ENCODE measurements around the gene GRIN2C.
"Not testable (repeated sequence)": the region's sequence is repeated elsewhere in the genome, so short reads cannot be mapped to it uniquely, and the experiment has no call there.

GRIN2C gene

DNA sequence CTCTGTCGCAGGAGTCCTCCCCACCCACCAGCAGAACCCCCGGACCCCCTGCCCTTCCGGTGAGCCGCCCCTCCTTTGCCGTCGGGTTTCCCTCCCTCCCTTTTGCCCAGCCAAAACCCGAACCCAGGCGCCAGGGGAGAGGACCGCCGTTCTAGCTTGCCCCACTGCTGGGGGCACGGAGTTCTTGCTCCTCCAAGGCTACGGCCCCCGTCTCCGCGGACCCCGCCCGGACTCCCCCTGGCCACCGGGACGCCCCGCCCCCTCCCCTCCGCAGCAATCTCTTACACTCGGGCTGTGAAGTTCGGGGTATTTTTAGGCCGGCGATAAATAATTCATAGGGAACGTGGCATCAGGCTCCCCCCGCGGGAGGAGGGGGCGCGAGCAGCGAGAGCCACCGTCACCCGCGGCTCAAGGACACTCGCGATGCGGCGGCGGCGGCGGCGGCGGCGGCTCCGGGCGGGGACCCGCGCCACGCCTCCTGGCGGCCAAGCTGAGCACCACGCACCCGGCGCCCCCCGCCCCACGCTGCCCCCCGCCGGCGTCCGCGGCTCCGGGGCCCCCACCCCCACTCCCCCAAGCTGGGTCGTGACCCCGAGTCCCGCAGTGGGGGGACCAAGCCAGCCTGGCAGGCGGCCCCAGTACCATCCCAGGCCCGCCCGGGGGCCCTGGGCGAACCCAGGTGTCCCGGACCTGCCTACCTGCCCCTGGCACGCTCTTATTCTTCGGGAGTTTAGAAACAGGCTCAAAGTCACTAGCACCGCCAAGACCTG, at the start of gene GRIN2C:
TSS of gene GRIN2C (minus strand) at position 427 of the 770 bp plus-strand sequence. CDS start 4,793 bp downstream, outside the sequence.
- no peak for DNase-seq

DNA sequence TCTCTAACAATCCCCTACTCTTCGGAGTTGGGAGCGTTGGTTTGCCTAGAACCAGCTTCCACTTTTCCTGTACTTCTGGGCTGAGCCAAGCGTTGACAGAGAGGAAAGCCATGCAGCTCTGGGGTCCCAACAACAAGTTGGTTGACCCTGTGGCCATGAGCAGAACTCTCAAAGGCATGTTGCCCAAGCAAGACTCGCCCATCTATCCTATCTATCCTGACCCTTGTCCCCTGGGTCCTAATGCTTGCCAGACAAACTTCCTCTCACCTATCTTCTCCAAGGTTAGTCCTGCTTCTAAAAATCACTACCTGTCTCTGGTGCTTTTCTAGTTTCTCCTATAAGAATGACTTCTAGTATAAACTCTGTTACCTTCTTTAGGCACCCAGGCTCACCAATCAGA, 49.4 kb upstream of the GRIN2C start:
- not testable (repeated sequence) for DNase-seq

DNA sequence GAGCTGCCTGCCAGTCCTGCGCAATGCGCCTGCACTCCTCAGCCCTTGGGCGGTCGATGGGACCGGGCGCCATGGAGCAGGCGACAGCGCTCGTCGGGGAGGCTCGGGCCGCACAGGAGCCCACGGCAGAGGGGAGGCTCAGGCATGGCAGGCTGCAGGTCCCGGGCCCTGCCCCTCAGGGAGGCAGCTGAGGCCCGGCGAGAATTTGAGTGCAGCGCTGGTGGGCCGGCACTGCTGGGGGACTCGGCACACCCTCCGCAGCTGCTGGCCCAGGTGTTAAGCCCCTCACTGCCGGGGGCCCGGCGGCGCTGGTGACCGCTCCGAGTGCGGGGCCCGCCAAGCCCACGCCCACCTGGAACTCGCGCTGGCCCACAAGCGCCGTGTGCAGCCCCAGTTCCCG, 47.3 kb upstream of the GRIN2C start:
- DNase-seq = no peak

DNA sequence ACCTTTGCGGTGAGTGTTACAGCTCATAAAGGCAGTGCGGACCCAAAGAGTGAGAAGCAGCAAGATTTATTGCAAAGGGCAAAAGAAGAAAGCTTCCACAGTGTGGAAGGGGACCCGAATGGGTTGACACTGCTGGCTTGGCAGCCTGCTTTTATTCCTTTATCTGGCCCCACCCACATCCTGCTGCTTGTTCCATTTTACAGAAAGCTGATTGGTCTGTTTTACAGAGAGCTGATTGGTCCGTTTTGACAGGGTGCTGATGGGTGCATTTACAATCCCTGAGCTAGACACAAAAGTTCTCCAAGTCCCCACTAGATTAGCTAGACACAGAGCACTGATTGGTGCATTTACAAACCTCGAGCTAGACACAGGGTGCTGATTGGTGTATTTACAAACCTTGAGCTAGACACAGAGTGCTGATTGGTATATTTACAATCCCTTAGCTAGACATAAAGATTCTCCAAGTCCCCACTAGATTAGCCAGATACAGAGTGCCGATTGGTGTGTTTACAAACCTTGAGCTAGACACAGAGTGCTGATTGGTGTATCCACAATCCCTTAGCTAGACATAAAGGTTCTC, 46.6 kb upstream of the GRIN2C start:
- not testable (repeated sequence) for DNase-seq

DNA sequence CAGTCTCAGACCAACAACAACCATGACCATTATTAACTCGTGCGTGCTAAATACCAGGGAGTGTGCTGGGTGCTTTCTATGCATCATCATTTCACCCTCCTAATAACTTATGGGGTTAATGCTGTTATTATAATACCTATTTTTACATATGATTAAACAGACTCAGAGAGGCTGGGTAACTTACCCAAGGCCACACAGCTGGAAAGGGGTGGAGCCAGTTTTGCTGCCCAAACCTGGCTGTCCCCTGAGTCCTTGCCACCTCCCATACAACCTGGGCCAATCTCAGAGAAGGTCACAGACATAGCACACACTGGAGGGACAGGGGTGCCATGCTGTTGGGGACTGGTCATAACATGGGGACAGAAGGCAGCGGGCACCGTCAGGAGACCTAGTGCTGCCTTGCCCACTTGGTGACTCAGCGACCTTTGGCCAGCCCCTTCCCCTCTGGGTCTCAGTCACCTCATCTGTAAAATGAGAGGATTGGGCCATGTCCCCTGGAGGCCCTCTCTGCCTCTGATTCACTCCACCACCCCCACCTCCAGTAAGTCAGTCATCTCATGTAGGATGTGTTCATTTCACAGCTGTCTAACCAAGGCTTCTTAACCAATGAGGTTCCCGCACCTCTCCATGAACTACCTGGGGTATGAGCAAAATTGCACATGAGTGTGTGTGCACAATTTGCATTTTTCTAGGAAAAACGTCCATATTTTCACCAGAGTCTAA, 45.2 kb upstream of the GRIN2C start:
- no peak for DNase-seq

DNA sequence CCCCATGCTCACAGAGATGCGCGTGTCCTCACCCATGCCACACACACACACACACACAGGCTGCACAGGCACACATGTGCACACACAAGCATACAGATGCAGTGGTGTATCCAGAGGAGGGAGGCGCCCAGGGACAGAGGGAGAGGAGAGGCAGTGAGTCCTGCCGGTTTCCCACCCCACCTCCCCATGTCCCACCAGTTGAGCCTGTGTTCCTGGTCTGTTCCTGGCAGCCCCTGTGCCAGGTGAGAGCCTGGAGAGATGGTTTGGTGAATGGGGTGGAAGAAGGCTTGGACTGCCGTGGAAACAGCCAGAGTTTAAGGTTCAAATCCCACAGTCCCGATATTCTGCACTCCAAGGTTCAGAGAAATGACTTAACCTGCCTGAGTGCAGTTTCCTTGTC, 44.0 kb upstream of the GRIN2C start:
- DNase-seq = no peak

DNA sequence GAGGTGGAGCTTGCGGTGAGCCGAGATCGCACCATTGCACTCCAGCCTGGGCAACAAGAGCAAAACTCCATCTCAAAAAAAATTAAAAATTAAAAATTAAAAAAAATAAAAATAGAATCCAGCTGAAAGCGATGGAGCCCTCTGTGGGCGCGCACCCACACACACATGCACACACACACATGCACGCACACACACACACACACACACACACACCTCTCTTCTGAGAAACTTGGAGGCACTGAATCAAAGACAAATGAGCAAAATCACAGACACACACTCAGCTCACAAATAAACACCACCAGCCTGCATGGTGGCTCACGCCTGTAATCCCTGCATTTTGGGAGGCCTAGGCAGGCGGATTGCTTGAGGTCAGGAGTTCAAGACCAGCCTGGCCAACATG, 43.3 kb upstream of the GRIN2C start:
- DNase-seq = no peak

DNA sequence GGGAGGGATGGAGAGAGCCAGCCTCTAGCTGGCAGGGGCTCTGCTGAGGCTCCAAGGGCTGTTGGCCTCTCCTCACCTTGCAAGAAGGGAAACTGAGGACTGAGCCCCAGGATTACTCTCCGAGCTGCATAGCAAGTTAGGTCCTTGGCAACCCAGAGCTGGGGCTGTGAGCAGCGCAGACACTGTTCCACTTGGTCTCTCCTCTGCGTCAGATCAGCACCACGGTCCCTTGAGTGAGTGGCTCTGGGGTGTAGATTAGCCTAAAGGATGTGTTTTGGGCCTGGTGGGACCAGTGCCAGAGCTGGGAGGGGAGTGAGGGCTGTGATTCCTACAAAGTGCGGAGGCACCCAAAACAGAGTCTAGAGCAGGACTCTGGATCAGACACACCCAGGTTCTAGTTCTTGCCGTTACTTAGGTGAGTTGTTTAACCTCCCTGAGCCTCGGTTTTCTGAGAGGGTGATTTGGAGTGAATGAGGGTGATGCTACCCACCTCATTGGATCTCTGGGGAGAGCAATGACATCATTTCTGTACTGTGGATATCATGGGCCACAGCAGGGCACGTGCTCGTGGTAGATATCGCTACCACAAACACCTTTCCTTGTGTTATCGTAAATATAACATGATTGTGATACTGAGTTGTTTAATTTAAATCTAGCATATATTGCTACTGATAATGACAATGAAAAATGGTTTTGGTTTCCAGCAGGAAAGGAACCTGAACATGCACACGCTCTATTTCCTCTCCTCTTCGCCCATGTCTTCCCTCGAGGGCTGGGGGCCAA, 41.9 kb upstream of the GRIN2C start:
- no peak for DNase-seq

DNA sequence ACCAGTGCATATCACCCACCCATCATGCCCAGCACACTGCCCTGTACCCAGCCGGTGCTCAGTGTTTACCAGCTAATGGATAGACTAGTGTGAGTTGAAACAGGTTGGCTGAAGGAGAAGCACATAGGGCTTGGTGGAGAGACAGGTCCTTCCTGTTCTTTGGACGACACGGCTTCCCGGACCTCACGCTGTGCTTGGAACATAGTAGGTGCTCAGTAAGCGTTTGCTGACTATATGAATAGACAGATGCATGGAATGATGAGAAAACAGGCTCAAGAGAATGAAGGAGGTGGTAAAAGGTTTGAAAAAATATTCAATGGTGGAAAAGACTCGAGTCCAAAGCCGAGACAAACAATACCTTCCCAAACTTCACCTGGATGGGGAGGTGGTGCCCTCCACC, 40.5 kb upstream of the GRIN2C start:
- no peak for DNase-seq

DNA sequence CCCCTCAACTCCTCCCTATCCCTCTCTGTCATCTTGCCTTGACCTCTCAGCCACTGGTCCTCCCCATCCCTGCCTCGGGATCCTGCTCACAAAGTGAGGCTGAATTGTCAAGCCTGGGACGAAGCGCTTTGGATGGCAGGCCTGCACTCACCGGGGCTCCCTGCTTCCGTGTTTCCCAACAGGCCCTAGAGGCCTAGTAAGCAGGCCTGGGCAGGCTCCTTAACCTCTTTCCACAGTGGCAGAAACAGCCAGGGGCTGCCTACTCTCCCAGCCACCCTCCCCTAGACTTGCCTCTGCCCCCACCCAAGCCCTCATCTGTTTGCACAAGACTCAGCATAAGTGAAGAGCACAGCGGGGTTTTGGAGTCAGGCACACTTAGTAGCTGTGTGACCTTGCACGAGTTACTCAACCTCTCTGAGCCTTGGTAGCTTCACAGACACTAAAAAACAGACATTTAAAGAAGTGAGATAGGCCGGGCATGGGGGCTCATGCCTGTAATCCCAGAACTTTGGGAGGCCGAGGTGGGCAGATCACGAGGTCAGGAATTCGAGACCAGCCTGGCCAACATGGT, 38.8 kb upstream of the GRIN2C start:
- no peak for DNase-seq

DNA sequence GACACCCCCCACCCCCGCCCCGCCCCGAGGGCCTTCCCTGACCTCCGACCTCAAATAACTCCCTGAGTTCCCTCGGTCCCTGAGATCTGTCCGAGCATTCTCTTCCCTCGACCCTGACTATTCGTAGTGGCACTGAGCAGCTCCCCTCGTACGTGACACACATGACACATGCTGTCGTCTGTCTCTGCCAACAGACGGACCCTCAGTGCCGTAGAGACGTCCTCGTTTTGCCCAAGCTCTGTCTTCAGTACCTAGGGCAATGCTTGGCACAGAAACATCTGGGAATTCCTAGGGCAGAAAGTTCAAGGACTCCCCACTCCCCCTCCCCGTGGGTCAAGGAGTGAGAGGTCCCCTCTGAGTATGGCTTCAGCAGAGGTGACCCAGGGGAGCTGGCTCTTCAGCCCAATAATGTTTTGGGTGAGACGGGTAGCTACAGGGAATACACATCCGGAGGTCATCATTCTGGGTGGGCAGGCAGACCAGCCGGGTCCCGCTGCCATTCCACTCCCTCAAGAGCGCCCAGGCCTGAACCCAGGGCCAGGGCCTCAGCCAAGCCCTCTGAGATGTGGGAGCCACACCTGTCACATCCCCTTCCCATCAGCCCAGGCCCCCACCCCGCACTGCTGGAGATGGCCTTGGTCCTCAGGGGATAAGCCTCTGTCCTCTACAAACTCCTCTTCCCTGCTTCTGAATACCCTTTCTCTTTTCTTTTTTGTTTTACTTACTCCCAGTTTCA, 34.4 kb upstream of the GRIN2C start:
- no peak for DNase-seq

DNA sequence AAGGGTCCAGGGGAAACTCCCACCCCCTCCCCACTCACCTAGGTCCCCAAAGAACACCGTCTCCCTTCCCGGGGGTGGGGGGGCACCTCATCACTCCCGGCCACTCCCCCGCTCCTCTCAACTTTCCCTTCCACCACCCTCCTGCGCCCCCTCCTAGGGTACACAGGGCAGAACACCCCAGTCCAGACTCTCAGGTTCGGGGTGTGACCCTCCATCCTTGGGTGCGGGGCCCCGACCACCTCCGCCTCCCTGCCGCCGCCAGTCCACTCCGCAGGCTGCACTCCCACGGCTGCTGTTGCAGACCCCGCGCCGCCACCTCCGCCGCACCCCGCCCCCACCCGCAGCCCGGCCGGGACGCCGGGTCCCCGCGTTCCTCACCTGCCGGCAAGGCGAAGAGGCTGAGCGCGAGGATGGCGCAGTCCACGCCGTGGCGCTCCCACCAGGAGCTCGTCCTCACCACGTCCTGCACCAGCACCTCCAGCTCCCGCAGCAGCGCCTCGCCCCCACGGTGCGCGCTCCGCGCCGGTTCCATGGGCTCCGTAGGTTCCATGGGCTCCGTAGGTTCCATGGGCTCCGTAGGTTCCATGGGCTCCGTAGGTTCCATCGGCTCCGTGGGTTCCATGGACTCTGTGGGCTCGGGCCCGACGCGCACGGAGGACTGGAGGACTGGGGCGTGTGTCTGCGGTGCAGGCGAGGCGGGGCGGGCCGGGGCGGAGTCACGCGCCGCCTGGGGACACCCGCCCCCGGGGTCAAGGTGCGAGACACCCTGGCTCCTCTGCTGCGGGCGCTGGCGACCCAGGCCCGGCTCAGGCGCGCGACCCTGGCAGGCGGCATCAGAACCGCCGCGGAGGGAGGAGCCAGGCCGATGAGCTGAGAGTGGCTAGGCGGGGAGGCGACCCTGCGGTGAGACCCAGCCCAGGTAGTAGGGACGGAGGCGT, 33.6 kb upstream of the GRIN2C start, which contains the start of gene FADS6:
TSS of gene FADS6 (minus strand) at position 660 of the 938 bp plus-strand sequence. CDS start at position 622, 38 bp downstream.
- DNase-seq = no peak

DNA sequence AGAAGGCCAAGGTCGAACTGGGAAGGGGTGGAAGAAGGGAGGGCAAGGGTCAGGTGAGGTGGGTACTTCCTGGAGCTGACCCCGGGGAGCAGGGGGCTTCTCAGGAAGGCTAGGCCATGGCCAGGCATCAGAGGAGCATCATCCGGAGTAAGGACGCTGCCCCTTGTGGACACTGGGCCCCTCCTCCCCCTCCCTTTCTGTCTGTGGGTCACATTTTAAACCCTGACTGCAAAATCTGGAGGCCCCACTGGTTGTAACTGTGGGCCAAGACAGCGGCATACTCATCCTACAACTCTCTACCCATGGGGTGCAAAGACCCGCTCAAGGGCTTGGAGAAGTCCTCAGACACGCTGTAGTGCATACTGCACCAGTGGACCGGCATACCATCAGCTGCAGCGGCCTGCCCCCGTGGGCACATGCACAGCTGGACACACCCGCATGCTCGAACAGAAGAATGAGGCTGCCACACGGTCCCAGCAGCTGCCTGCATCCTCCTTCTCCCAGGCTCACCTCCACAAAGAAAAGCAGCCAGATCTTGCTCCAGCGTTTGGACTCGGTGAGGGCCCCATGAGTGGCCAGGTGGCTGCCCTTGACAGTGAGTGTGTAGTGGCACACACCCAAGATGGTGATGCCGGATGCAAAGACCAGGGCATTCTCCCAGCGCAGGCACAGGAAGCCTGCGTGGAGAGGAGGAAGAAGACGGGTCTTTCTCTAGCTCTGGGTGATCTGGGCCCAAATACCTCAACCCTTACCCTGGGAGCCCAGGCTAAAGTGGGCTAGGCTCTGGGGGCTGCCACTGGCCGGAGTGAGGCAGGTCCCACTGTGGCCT, 32.5 kb upstream of the GRIN2C start:
- no peak for DNase-seq

DNA sequence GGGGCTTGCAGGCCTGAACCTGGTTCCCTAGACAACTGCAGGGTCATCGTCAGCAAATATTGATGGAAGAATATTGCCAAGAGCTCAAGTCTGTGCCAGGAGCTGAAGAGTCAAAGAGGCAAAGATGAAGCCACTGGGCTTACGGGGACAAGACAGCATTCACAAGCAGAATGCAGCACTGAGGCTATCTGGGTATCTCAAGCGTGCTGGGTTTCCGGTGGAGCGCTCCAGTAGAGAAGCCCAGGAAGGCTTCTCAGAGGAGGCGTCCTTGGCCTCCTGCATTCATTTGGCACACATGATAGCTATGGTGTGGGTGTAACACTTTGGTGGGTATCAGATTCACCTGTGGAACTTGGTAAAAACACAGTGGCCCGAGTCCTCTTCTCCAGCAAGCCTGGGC, 30.9 kb upstream of the GRIN2C start:
- no peak for DNase-seq

DNA sequence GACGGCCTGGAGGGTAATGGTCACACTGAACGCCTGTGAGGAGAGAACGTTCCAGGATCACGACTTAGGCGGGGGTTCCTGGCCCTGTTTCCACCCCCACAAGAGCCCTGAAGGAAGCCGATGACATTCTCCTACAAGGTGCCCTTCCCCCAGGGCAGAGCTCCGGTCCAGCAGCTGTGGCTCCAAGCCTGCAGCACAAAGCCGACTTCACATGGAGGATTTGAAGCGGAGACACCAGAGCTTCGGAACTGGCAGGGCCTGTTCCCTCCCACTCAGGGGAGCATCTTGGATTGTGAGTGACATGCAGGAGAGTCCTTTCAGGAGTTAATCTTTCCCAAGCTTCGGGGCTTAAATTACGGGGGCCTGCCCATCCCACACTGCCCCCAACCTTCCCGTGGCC, 28.8 kb upstream of the GRIN2C start:
- no peak for DNase-seq

DNA sequence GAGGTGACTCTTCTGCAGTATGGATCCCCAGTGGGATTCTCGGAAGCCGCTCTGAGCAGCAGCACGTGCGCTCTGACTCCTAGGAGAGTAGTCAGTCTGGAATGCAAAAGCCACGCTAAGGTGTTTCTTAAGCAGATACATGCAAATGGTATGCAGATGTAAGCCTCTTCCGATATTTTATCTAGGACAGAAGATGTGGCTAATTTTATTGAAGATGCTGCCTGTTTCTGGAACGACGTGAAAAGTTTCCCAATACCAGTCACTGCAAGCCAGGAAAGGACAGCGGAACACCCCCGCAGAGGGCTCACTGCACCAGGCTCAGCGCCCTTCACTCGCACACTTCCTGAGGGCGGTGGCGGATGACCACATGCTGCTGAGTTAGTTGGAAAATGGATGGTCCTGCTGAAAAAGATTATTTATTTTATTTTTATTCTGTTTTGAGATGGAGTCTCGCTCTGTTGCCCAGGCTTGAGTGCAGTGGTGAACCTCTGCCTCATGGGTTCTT, 23.6 kb upstream of the GRIN2C start:
- no peak for DNase-seq

DNA sequence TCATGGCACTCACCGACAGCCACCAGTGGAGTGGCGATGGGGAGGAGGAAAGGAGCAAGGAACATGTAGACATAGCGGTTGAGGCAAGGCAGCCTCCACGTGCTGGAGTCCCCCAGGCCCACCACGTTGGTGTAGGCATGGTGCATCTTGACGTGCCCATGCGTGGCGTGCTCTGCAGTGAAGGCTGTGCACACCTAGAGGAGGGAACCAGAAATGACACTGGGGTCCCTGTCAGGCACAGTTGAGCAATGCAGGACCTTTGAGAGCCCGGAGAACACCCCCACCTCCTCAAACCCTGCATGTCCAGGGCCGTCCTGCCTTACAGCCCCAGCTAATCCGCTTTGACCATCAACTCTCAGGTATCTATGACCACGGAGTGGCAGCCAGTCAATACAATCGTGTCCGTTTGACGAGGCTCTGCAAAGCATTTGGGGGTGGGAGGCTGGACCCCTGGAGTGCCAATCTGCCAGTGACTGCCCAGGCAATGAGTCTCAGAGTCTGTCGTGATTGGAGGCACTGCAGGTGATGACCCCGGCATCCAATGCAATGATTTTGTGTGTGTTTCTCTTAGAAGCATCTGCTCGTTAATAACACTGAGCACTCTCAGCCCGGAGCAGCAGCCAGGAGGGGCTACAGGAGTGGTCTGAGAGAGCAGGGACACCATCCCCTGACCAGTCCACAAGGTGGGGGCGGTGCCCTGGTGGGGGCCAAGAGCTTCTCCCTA, 23.0 kb upstream of the GRIN2C start:
- no peak for DNase-seq

DNA sequence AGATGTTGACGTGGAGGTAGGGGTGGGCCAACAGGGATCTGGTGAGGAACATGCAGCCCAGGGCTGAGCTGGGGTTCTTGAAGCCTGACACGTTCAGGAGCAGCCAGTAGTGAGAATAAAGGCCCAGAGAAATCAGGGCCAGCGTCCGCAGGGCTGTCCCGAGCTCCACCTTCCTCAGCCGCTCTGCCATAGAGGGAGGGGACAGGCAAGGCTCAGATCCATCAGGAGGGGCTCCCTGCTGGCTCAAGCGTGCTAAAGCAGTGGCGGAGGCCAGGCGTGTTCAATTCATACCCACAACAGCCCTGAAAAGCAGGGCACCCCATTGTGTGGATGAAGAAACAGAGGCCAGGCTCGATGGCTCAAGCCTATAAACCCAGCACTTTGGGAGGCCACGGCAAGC, 21.4 kb upstream of the GRIN2C start:
- no peak for DNase-seq

DNA sequence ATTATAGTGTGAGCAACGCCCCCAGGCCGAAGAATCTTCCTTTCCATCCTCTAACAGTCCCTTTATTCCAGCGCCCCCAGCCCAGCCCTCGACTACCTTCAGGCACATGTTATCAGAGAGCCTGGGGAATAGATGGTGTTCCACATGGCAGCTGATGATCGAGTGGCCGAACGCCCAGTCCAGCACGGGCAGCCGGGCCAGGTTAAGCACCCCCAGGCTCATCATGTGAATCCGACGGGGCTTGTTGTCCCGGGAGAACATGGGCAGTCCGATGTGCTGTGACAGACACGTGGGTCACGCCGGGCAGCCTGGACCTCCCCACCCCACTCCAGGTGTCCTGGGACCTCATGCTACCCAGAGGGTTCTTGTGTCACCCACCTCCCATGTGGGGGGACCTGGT, 19.6 kb upstream of the GRIN2C start:
- DNase-seq = no peak

Measured in HCEC 1CT (cell line).